Stomach (tissue), 9 donors: ENCODE data around the gene AFAP1L1. TPM values are rescaled to one million over a fixed set of nuclear protein-coding genes. Genes with fewer than 3 reads are reported as not detected.

ENCODE experiments used
- DNase-seq, 2 donors: peaks; one replicate each; pipeline versions ENCODE4 v3.0.0 to v3.0.0-alpha.2; 2013 to 2019
- H3K27ac ChIP-seq, 5 donors: fragments of 200-600 bp in 4 of 5; sonication (generic) in 4 of 5; one replicate each; pipeline ENCODE4 v1.5.1; 2013 to 2019; ENCODE audit warnings: mild to moderate bottlenecking in 1 of 5, moderate library complexity in 1 of 5
- H3K27me3 ChIP-seq, 3 donors: fragments of 200-600 bp; sonication (generic); one replicate each; pipeline ENCODE4 v1.5.1; 2017 to 2019; ENCODE audit warnings: mixed run types in 1 of 3
- H3K36me3 ChIP-seq, 4 donors: fragments of 200-600 bp; sonication (generic); 1 replicate in 3 of 4; 2 replicates in 1 of 4; pipeline ENCODE4 v1.5.1; 2016 to 2019
- H3K4me1 ChIP-seq, 4 donors: fragments of 200-600 bp; sonication (generic); one replicate each; pipeline ENCODE4 v1.5.1; 2016 to 2019
- H3K4me3 ChIP-seq, 4 donors: fragments of 200-600 bp; sonication (generic) in 3 of 4; one replicate each; pipeline ENCODE4 v1.5.1; 2016 to 2019; ENCODE audit warnings: mild to moderate bottlenecking in 1 of 4
- H3K9me3 ChIP-seq, 4 donors: fragments of 200-600 bp; sonication (generic); one replicate each; pipeline ENCODE4 v1.5.1; 2016 to 2019
- CTCF ChIP-seq, 7 experiments: fragments of 450-650 bp in 4 of 7; fragments of 200-600 bp in 3 of 7; sonication (generic) in 3 of 7; IDR thresholded peaks; one replicate each; pipeline ENCODE4 v1.5.1; 2016 to 2019; ENCODE audit warnings: antibody characterized with exemption in 7 of 7, control low read depth in 2 of 7, mild to moderate bottlenecking in 1 of 7
- EP300 ChIP-seq: sonication (generic); formaldehyde crosslinking; IDR thresholded peaks from one replicate; pipeline ENCODE4 v1.6.1; 2017; ENCODE audit warnings: antibody characterized with exemption
- POLR2A ChIP-seq, 4 donors: fragments of 450-650 bp; IDR thresholded peaks; one replicate each; pipeline ENCODE4 v1.6.1; 2016; ENCODE audit warnings: antibody characterized with exemption in 4 of 4, control low read depth in 2 of 4, mild to moderate bottlenecking in 1 of 4, moderate library complexity in 1 of 4
- POLR2AphosphoS5 ChIP-seq, 3 donors: sonication (generic); formaldehyde crosslinking; IDR thresholded peaks; one replicate each; pipeline ENCODE4 v1.6.1; 2016; ENCODE audit warnings: antibody characterized with exemption in 3 of 3
- WGBS, 5 donors: extraction: QIAGEN DNeasy Blood & Tissue Kit in 3 of 5; methylation state at CpG; one replicate each; pipeline versions ENCODE4 v1.1.5 to v1.1.7; 2013 to 2018; 5-methylcytosine and 5-hydroxymethylcytosine counted together
- intact Hi-C: fragments of 100-400 bp; cut with DNase I; formaldehyde crosslinking; loops from one replicate; pipeline ENCODE4 v1.15.1; 2023; ENCODE audit warnings: low total_unique reads
- polyA plus RNA-seq, 3 donors: library from polyadenylated mRNA; stranded (reverse); fragments of 200-250 nt; gene quantifications; one replicate each; pipeline ENCODE4 v1.2.3, GENCODE V29; 2013
- total RNA-seq, 5 donors: library from RNA; depleted of rRNA; stranded (reverse); fragments of >200 nt; gene quantifications; one replicate each; pipeline versions ENCODE4 v1.1.0 to v1.2.3, GENCODE V29; 2014 to 2016
- donor health status: healthy with polysubstance abuse.
- donor health status: Bipolar disorder and iron deficiency.
- donor health status: healthy.

The AFAP1L1 gene
- total and polyA plus RNA-seq, 8 donors, result 0.29 to 66.5 (median 3.3) TPM

GRCh38 chr5:149310947-149311658 is 39.4 kb downstream of the AFAP1L1 start:
- 59 to 70% (median 65%) methylated on average over 9 to 10 of the region's 10 CpGs for WGBS, 5 donors
- Histone ChIP-seq H3K4me1 (no peaks in the 10 kb centered on the region), H3K27me3 (no peaks in the 10 kb centered on the region), H3K27ac (no peak overlapping the region), H3K4me3 (no peak overlapping the region), H3K36me3 (peaks cover 0 to 3% (median 0%) of the 10 kb centered on the region in 4 donors), H3K9me3 (no peaks in the 10 kb centered on the region)
- DNase-seq, result peak in 1 of 2 donors; percentile 60
- intact Hi-C loops, result no loop called here
- TF ChIP-seq POLR2AphosphoS5 (IDR thresholded peaks at IDR 0.05) (no peak), POLR2A (IDR thresholded peaks at IDR 0.05) (no peak), EP300 (no peak), CTCF (IDR thresholded peaks at IDR 0.05) (no peak)

GRCh38 chr5:149313151-149313841 is 41.6 kb downstream of the AFAP1L1 start:
- no peak overlapping the region for H3K27ac ChIP-seq
- no peak for DNase-seq
- intact Hi-C loops, result no loop called here
- no peaks in the 10 kb centered on the region for H3K27me3 ChIP-seq
- H3K36me3 ChIP-seq, result peaks cover 0 to 3% (median 0%) of the 10 kb centered on the region in 4 donors
- peaks cover 0 to 5% (median 0%) of the 10 kb centered on the region in 4 donors for H3K4me1 ChIP-seq
- TF ChIP-seq POLR2A (IDR thresholded peaks at IDR 0.05) (no peak), POLR2AphosphoS5 (IDR thresholded peaks at IDR 0.05) (no peak), EP300 (no peak), CTCF (IDR thresholded peaks at IDR 0.05) (no peak)
- H3K4me3 ChIP-seq, result no peak overlapping the region
- 72 to 78% (median 75%) methylated on average over 6 of the region's 6 CpGs for WGBS, 5 donors
- H3K9me3 ChIP-seq, result no peaks in the 10 kb centered on the region

GRCh38 chr5:149314571-149315111 is 43.0 kb downstream of the AFAP1L1 start:
- Histone ChIP-seq H3K4me3 (no peak overlapping the region), H3K9me3 (no peaks in the 10 kb centered on the region), H3K36me3 (peaks cover 0 to 6% (median 0%) of the 10 kb centered on the region in 4 donors), H3K4me1 (peaks cover 0 to 5% (median 0%) of the 10 kb centered on the region in 4 donors), H3K27me3 (no peaks in the 10 kb centered on the region), H3K27ac (no peak overlapping the region)
- TF ChIP-seq POLR2A (IDR thresholded peaks at IDR 0.05), result no peak
- no peak for TF ChIP-seq POLR2AphosphoS5 (IDR thresholded peaks at IDR 0.05)
- no peak for TF ChIP-seq CTCF (IDR thresholded peaks at IDR 0.05)
- no peak for TF ChIP-seq EP300
- WGBS, 5 donors, result 83 to 96% (median 91%) methylated on average over 4 of the region's 4 CpGs
- DNase-seq, result no peak
- intact Hi-C loops, result no loop called here

- WGBS, 5 donors, result 88 to 97% (median 88%) methylated on average over 6 of the region's 6 CpGs
- Histone ChIP-seq H3K9me3 (no peaks in the 10 kb centered on the region), H3K27ac (no peak overlapping the region), H3K27me3 (no peaks in the 10 kb centered on the region), H3K4me3 (no peak overlapping the region), H3K36me3 (peaks cover 0 to 3% (median 0%) of the 10 kb centered on the region in 4 donors), H3K4me1 (peaks cover 5 to 12% (median 7%) of the 10 kb centered on the region in 4 donors)
- TF ChIP-seq POLR2AphosphoS5 (IDR thresholded peaks at IDR 0.05) (no peak), EP300 (no peak), POLR2A (IDR thresholded peaks at IDR 0.05) (no peak), CTCF (IDR thresholded peaks at IDR 0.05) (no peak)
- intact Hi-C loops, result no loop called here
- no peak for DNase-seq
These were observed 44.1 kb downstream of the AFAP1L1 start for GRCh38 chr5:149315753-149316152.
